GM21447 (cell line): Measurements from ENCODE around the gene EGF.
A peak's percentile ranks its signal among the peaks of the same experiment; 100 is the strongest.

Experiments
- ATAC-seq: cut with Tn5 transposase; IDR thresholded peaks from one replicate; pipeline ENCODE4 v1.9.1; 2021; ENCODE audit not compliant: unreplicated experiment

Gene EGF

GRCh38 chr4:109989618-109990017, 76.9 kb downstream of the EGF start:
- ATAC-seq: no peak

GRCh38 chr4:109990261-109991257, 77.9 kb downstream of the EGF start:
- ATAC-seq: peak; percentile 85

- no peak for ATAC-seq
Observed at GRCh38 chr4:109993116-109993515, 80.4 kb downstream of the EGF start.

GRCh38 chr4:109994415-109994827, 81.7 kb downstream of the EGF start:
- ATAC-seq: peak; percentile 64

- no peak for ATAC-seq
Observed at GRCh38 chr4:109996526-109996925, 83.8 kb downstream of the EGF start.

GRCh38 chr4:109998867-109999584, 86.3 kb downstream of the EGF start:
- ATAC-seq: no peak

- ATAC-seq: no peak
Observed at GRCh38 chr4:109999585-109999912, 86.9 kb downstream of the EGF start.

- no peak for ATAC-seq
Observed at GRCh38 chr4:110002326-110002725, 89.6 kb downstream of the EGF start.

- ATAC-seq: no peak
Observed at GRCh38 chr4:110003401-110004187, 90.9 kb downstream of the EGF start.

- ATAC-seq: no peak
Observed at GRCh38 chr4:110004556-110004955, 91.9 kb downstream of the EGF start.

- ATAC-seq: peak; percentile 84
Observed at GRCh38 chr4:110005461-110006056, 92.9 kb downstream of the EGF start.

GRCh38 chr4:110007217-110007616, 94.5 kb downstream of the EGF start:
- ATAC-seq: no peak

- ATAC-seq: no peak
Observed at GRCh38 chr4:110008540-110008939, 95.9 kb downstream of the EGF start.

GRCh38 chr4:110009550-110009949, 96.9 kb downstream of the EGF start:
- no peak for ATAC-seq

- ATAC-seq: no peak
Observed at GRCh38 chr4:110010797-110011196, 98.1 kb downstream of the EGF start.

GRCh38 chr4:110012917-110013316, 100.2 kb downstream of the EGF start:
- ATAC-seq: no peak

GRCh38 chr4:110014233-110014632, 101.5 kb downstream of the EGF start:
- no peak for ATAC-seq

GRCh38 chr4:110019153-110019552, 106.5 kb downstream of the EGF start:
- no peak for ATAC-seq

GRCh38 chr4:110020139-110020538, 107.5 kb downstream of the EGF start:
- no peak for ATAC-seq

- ATAC-seq: no peak
Observed at GRCh38 chr4:110020646-110021443, 108.2 kb downstream of the EGF start.
